ENCODE data around the gene OR11G2. TPM values are rescaled to one million over a fixed set of nuclear protein-coding genes. Genes with fewer than 3 reads are reported as not detected.
"Not testable (repeated sequence)": the region's sequence is repeated elsewhere in the genome, so short reads cannot be mapped to it uniquely, and the experiment has no call there.

Gene OR11G2
- total RNA-seq, 1 donor from 2014 or later: not detected

DNA sequence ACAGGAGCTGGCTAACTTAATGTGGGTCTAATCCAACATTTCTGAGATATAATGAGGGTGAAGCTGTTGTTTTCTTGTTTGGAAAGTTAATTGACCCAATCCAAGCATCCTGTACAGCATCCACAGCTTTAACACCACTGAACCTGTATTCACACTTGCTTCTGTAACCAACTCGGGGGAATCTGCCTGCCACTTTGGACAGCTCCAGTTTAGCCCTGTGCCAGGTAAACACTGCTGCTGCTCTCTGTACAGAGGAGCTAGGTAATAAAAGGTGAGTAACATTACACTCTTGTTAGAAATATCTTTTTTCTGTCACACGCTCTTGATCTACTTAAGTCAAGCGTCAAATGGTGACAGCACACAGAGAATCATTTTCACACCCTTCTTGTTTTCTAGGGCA, 700 bp downstream of the OR11G2 start:
- TF ChIP-seq CTCF (IDR thresholded peaks at IDR 0.05; ENCODE audit: insufficient read depth, low read length, severe bottlenecking): no peak
- FAIRE-seq: no peak
- H3K4me3 ChIP-seq (ENCODE audit: low read depth, low read length): no peak overlapping the region

GRCh38 chr14:20194101-20194500, 3.4 kb downstream of the OR11G2 start:
- Histone ChIP-seq H3K27me3 (ENCODE audit: control insufficient read depth, insufficient read depth, low read length) (no peaks in the 10 kb centered on the region), H3K36me3 (ENCODE audit: control insufficient read depth, insufficient read depth, low read length) (no peaks in the 10 kb centered on the region), H3K4me3 (ENCODE audit: low read depth, low read length) (no peak overlapping the region)
- FAIRE-seq (no peak), DNase-seq (ENCODE audit: low read depth) (no peak)
- no peak for TF ChIP-seq CTCF (IDR thresholded peaks at IDR 0.05; ENCODE audit: insufficient read depth, low read length, severe bottlenecking)

More for the DNA sequence above, 700 bp downstream of the OR11G2 start:
- H3K36me3 ChIP-seq (ENCODE audit: control insufficient read depth, insufficient read depth, low read length): no peaks in the 10 kb centered on the region
- DNase-seq (ENCODE audit: low read depth): no peak
- H3K27me3 ChIP-seq (ENCODE audit: control insufficient read depth, insufficient read depth, low read length): no peaks in the 10 kb centered on the region

DNA sequence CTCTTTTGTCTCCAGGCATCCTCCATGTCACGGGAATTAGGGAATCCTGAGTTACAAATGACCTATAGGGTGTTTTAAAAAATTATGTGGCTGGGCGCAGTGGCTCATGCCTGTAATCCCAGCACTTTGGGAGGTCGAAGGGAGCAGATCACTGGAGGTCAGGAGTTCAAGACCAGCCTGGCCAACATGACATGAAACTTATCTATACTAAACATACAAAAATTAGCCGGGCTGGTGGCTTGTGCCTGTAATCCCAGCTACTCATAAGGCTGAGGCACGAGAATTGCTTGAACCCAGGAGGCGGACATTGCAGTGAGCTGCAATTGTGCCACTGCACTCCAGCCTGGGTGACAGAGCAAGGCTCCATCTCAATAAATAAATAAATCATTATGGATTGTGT, 4.5 kb downstream of the OR11G2 start:
- H3K36me3 ChIP-seq (ENCODE audit: control insufficient read depth, insufficient read depth, low read length); DNase-seq (ENCODE audit: low read depth); FAIRE-seq; H3K27me3 ChIP-seq (ENCODE audit: control insufficient read depth, insufficient read depth, low read length); H3K4me3 ChIP-seq (ENCODE audit: low read depth, low read length): not testable (repeated sequence)

GRCh38 chr14:20195911-20196310, 5.2 kb downstream of the OR11G2 start:
- no peaks in the 10 kb centered on the region for H3K36me3 ChIP-seq (ENCODE audit: control insufficient read depth, insufficient read depth, low read length)
- no peak for TF ChIP-seq CTCF (IDR thresholded peaks at IDR 0.05; ENCODE audit: insufficient read depth, low read length, severe bottlenecking)
- no peak for FAIRE-seq
- DNase-seq (ENCODE audit: low read depth): no peak
- no peaks in the 10 kb centered on the region for H3K27me3 ChIP-seq (ENCODE audit: control insufficient read depth, insufficient read depth, low read length)
- no peak overlapping the region for H3K4me3 ChIP-seq (ENCODE audit: low read depth, low read length)

DNA sequence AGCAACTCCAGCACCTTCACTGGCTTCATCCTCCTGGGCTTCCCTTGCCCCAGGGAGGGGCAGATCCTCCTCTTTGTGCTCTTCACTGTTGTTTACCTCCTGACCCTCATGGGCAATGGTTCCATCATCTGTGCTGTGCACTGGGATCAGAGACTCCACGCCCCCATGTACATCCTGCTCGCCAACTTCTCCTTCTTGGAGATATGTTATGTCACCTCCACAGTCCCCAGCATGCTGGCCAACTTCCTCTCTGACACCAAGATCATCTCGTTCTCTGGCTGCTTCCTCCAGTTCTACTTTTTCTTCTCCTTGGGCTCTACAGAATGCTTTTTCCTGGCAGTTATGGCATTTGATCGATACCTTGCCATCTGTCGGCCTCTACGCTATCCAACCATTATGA, 6.8 kb downstream of the OR11G2 start:
- no peak for FAIRE-seq
- TF ChIP-seq CTCF (IDR thresholded peaks at IDR 0.05; ENCODE audit: insufficient read depth, low read length, severe bottlenecking): no peak
- no peak for DNase-seq (ENCODE audit: low read depth)
- no peaks in the 10 kb centered on the region for H3K36me3 ChIP-seq (ENCODE audit: control insufficient read depth, insufficient read depth, low read length)
- no peak overlapping the region for H3K4me3 ChIP-seq (ENCODE audit: low read depth, low read length)
- H3K27me3 ChIP-seq (ENCODE audit: control insufficient read depth, insufficient read depth, low read length): no peaks in the 10 kb centered on the region

- no peaks in the 10 kb centered on the region for H3K36me3 ChIP-seq (ENCODE audit: control insufficient read depth, insufficient read depth, low read length)
- DNase-seq (ENCODE audit: low read depth) (no peak), FAIRE-seq (no peak)
- H3K4me3 ChIP-seq (ENCODE audit: low read depth, low read length): no peak overlapping the region
- TF ChIP-seq CTCF (IDR thresholded peaks at IDR 0.05; ENCODE audit: insufficient read depth, low read length, severe bottlenecking): no peak
- H3K27me3 ChIP-seq (ENCODE audit: control insufficient read depth, insufficient read depth, low read length): no peaks in the 10 kb centered on the region
Observed at GRCh38 chr14:20198991-20199390, 8.3 kb downstream of the OR11G2 start.
